Measurements from ENCODE around the gene DET1.

GRCh38 chr15:88482263-88482662 is 64.2 kb downstream of the DET1 start:
- no peak for TF ChIP-seq POLR2A (IDR thresholded peaks at IDR 0.05; ENCODE audit: low read length)
- no peak for TF ChIP-seq GATA1 (IDR thresholded peaks at IDR 0.05; ENCODE audit: low read depth, low read length)
